Transverse colon (tissue), 4 donors: ENCODE results near the gene SSBP2. TPM values are rescaled to one million over a fixed set of nuclear protein-coding genes. Genes with fewer than 3 reads are reported as not detected.

Experiments used
- DNase-seq: peaks from one replicate; pipeline ENCODE4 v3.0.0-alpha.2; 2019
- H3K27ac ChIP-seq, 4 donors: fragments of 200-600 bp; sonication (generic); 2 replicates each; pipeline ENCODE4 v1.5.1; 2016 to 2018; ENCODE audit warnings: inconsistent platforms in 4 of 4
- H3K27me3 ChIP-seq: fragments of 200-600 bp; sonication (generic); 2 replicates; pipeline ENCODE4 v1.5.1; 2017; ENCODE audit warnings: inconsistent platforms
- H3K36me3 ChIP-seq, 4 donors: fragments of 200-600 bp; sonication (generic); 2 replicates each; pipeline ENCODE4 v1.5.1; 2017 to 2019; ENCODE audit warnings: inconsistent platforms in 4 of 4
- H3K4me1 ChIP-seq, 4 donors: fragments of 200-600 bp; sonication (generic); 2 replicates each; pipeline ENCODE4 v1.5.1; 2017 to 2020; ENCODE audit warnings: inconsistent platforms in 4 of 4
- H3K4me3 ChIP-seq, 4 donors: fragments of 200-600 bp; sonication (generic); 1 replicate in 1 of 4; 2 replicates in 3 of 4; pipeline versions ENCODE4 v1.5.1 to v1.6.1; 2017 to 2019; ENCODE audit warnings: inconsistent platforms in 4 of 4
- H3K9me3 ChIP-seq, 2 donors: fragments of 200-600 bp; sonication (generic); 2 replicates each; pipeline ENCODE4 v1.5.1; 2017 to 2019; ENCODE audit warnings: inconsistent platforms in 2 of 2
- EP300 ChIP-seq: sonication (generic); formaldehyde crosslinking; IDR thresholded peaks from one replicate; pipeline ENCODE4 v1.6.1; 2017; ENCODE audit warnings: antibody characterized with exemption, low read depth
- POLR2A ChIP-seq: fragments of 450-650 bp; IDR thresholded peaks from one replicate; pipeline ENCODE4 v1.6.1; 2016; ENCODE audit warnings: antibody characterized with exemption, mild to moderate bottlenecking, moderate library complexity
- POLR2AphosphoS5 ChIP-seq, 3 donors: sonication (generic); formaldehyde crosslinking; IDR thresholded peaks; one replicate each; pipeline ENCODE4 v1.6.1; 2016; ENCODE audit warnings: antibody characterized with exemption in 3 of 3
- WGBS, 2 donors: methylation state at CpG; one replicate each; pipeline ENCODE4 v1.1.5; 2018; ENCODE audit warnings: low coverage in 1 of 2; 5-methylcytosine and 5-hydroxymethylcytosine counted together
- in situ Hi-C, 4 donors: fragments of 200-750 bp; cut with MboI; loops; one replicate each; pipeline versions ENCODE4 v1.15.0 to v1.15.1; 2017; ENCODE audit warnings: low sequenced_read_pairs in 3 of 4, low pct_ligation_motif_present in 1 of 4, low pct_unique_long_range_greater_than_20kb in 1 of 4
- intact Hi-C: fragments of 100-400 bp; cut with DNase I; formaldehyde crosslinking; loops from one replicate; pipeline ENCODE4 v1.15.1; 2023; ENCODE audit warnings: low total_unique reads
- total RNA-seq, 4 donors: library from RNA; depleted of rRNA; stranded (reverse); fragments of >200 nt; gene quantifications; one replicate each; pipeline ENCODE4 v1.1.0, GENCODE V29; 2016
- TF ChIP-seq, protein P1 (sequence below), 5 experiments: fragments of 200-600 bp in 3 of 5; fragments of 450-650 bp in 2 of 5; sonication (generic) in 3 of 5; IDR thresholded peaks; 1 replicate in 2 of 5; 2 replicates in 3 of 5; pipeline ENCODE4 v1.5.1; 2016 to 2017; ENCODE audit warnings: antibody characterized with exemption in 5 of 5, inconsistent platforms in 3 of 5, mild to moderate bottlenecking in 2 of 5, moderate library complexity in 1 of 5

SSBP2 gene
- total RNA-seq, 4 donors from 2014 or later: 22.8 to 50.4 (median 34.4) TPM

DNA sequence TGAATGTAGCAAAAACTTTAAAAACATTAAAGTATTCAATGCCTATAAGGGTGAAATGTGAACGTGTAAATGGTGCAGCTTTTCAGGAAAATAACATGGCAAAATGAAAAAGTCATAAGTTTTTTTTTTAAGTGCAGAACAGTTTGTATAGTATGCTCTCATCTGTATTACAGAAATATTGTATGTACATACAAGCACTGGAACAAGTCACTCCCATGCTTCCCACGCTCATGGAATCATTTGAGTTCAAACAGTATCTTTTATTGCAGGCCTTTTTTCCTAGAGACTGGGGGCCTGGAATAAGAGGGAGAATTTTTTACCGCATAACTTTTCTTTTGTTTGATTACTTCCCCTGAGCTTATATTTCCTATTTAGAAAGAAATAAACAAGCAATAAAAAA lies 94.1 kb downstream of the SSBP2 start:
- WGBS, 2 donors: 38 to 47% methylated on average over 3 of the region's 3 CpGs
- H3K4me3 ChIP-seq: no peak overlapping the region
- no peak for DNase-seq
- no peaks in the 10 kb centered on the region for H3K27me3 ChIP-seq
- in situ Hi-C loops (no loop called here), intact Hi-C loops (no loop called here)
- TF ChIP-seq POLR2A: no peak
- no peak for TF ChIP-seq EP300
- no peak for TF ChIP-seq POLR2AphosphoS5 (IDR thresholded peaks at IDR 0.05)
- peak overlapping the region in 2 of 4 donors; percentile 26 to 36 for H3K27ac ChIP-seq
- H3K36me3 ChIP-seq: no peaks in the 10 kb centered on the region
- peaks cover 0 to 21% (median 10%) of the 10 kb centered on the region in 4 donors for H3K4me1 ChIP-seq
- H3K9me3 ChIP-seq: no peaks in the 10 kb centered on the region

DNA sequence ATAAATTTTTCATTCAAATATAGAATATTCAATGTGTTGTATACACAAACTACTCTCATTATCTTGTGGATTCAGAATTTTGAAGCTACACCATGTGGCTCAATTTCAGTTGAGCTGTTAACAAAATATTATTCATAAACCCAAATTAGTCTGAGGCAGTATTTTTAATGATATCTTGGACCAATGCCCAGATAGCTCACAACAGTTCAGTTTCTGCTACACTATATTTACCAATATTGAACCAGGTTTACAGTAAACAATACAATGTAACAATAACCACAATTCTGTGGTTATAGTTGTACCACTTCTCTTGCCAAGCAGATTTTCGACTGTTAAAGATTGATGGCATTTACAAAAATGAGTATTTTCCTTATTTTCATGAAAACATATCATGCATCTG lies 99.9 kb downstream of the SSBP2 start:
- intact Hi-C loops (no loop called here), in situ Hi-C loops (no loop called here)
- DNase-seq: no peak
- Histone ChIP-seq H3K27ac (no peak overlapping the region), H3K4me1 (peaks cover 0 to 3% (median under 1%) of the 10 kb centered on the region in 4 donors), H3K36me3 (no peaks in the 10 kb centered on the region), H3K27me3 (no peaks in the 10 kb centered on the region), H3K4me3 (no peak overlapping the region), H3K9me3 (no peaks in the 10 kb centered on the region)
- TF ChIP-seq POLR2A (no peak), EP300 (no peak), POLR2AphosphoS5 (IDR thresholded peaks at IDR 0.05) (no peak)
- TF ChIP-seq, protein P1, sequence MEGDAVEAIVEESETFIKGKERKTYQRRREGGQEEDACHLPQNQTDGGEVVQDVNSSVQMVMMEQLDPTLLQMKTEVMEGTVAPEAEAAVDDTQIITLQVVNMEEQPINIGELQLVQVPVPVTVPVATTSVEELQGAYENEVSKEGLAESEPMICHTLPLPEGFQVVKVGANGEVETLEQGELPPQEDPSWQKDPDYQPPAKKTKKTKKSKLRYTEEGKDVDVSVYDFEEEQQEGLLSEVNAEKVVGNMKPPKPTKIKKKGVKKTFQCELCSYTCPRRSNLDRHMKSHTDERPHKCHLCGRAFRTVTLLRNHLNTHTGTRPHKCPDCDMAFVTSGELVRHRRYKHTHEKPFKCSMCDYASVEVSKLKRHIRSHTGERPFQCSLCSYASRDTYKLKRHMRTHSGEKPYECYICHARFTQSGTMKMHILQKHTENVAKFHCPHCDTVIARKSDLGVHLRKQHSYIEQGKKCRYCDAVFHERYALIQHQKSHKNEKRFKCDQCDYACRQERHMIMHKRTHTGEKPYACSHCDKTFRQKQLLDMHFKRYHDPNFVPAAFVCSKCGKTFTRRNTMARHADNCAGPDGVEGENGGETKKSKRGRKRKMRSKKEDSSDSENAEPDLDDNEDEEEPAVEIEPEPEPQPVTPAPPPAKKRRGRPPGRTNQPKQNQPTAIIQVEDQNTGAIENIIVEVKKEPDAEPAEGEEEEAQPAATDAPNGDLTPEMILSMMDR (IDR thresholded peaks at IDR 0.05): no peak
- WGBS, 2 donors: 76 to 80% methylated on average over 1 of the region's 1 CpG

DNA sequence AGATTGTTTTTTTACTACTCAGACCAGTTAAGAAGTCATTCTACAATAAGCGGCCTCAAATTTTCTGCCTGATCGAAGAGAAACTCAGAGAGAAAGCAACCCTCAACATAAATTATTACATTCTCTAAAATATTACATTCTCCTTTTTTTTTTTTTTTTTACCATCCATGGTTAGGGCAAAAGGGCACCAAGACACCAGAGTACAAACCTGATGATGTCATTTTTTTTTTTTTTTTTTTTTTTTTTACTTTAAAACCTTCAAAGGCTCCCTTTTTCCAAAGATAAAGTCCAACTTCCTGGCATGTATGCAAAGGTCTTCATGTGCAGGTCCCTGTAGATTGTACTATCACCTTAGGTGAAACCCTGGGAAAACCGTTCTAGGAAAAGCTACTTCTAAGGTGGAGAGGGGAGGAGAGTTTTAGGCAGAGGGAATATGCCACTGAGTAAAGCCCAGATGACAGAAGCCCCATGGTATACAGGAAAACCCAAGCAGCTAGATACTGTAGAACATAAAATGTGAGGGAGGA lies 104.4 kb downstream of the SSBP2 start:
- no peak overlapping the region for H3K4me3 ChIP-seq
- no peak for DNase-seq
- H3K27ac ChIP-seq: no peak overlapping the region
- in situ Hi-C loops (no loop called here), intact Hi-C loops (no loop called here)
- TF ChIP-seq, protein P1 (IDR thresholded peaks at IDR 0.05): no peak
- TF ChIP-seq POLR2A (no peak), POLR2AphosphoS5 (IDR thresholded peaks at IDR 0.05) (no peak), EP300 (no peak)
- no peaks in the 10 kb centered on the region for H3K36me3 ChIP-seq
- WGBS, 2 donors: 88 to 98% methylated on average over 3 of the region's 3 CpGs
- peaks cover 0 to 3% (median 0%) of the 10 kb centered on the region in 4 donors for H3K4me1 ChIP-seq
- H3K27me3 ChIP-seq: no peaks in the 10 kb centered on the region
- H3K9me3 ChIP-seq: no peaks in the 10 kb centered on the region

DNA sequence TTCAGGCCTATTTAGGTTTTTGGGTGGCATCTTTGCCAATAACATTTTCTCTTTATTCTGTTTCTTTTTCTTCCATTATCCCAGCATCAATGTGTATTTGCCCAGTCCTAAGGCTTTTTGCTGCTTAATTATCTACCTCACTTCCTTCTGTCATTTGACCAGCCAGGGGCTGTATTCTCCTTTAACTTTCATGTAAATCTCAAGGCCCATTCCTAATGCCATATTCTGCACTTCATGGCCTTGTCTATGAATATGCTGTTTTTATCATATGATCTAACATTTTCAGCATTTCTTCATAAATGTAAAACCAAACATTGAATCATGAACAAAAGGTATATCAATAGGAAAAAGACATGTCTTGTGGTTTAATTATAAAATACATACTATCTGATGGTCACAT lies 108.7 kb downstream of the SSBP2 start:
- no peak for TF ChIP-seq POLR2A
- TF ChIP-seq EP300: no peak
- TF ChIP-seq, protein P1 (IDR thresholded peaks at IDR 0.05): no peak
- TF ChIP-seq POLR2AphosphoS5 (IDR thresholded peaks at IDR 0.05): no peak
- Histone ChIP-seq H3K4me3 (no peak overlapping the region), H3K9me3 (no peaks in the 10 kb centered on the region), H3K36me3 (no peaks in the 10 kb centered on the region), H3K27me3 (no peaks in the 10 kb centered on the region), H3K27ac (no peak overlapping the region), H3K4me1 (peaks cover 0 to 8% (median 0%) of the 10 kb centered on the region in 4 donors)
- intact Hi-C loops: no loop called here
- in situ Hi-C loops: no loop called here
- no peak for DNase-seq

DNA sequence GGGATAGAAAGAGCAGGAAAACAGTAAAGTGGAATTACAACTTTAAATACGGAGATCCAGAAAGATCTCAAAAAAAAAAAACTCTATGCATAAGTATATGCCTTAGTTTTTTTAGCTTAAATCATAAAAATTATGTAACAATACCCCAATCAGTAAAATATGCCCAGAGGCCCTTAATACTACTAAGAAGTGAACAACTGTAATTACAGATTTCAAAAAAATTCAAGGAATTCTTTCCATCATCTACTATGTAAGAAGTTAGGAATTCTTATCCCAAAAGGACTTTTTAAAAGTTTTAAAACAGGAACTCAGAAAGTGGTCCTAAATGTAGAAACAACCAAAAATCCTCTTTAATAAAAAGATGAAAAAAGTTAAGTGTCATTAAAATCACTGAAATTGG lies 111.3 kb downstream of the SSBP2 start:
- in situ Hi-C loops: no loop called here
- Histone ChIP-seq H3K27ac (no peak overlapping the region), H3K36me3 (no peaks in the 10 kb centered on the region), H3K9me3 (no peaks in the 10 kb centered on the region), H3K4me1 (peaks cover 0 to 8% (median 0%) of the 10 kb centered on the region in 4 donors), H3K27me3 (no peaks in the 10 kb centered on the region), H3K4me3 (no peak overlapping the region)
- intact Hi-C loops: no loop called here
- WGBS, 2 donors: 82 to 91% methylated on average over 1 of the region's 1 CpG
- no peak for DNase-seq
- TF ChIP-seq, protein P1 (IDR thresholded peaks at IDR 0.05): no peak
- TF ChIP-seq POLR2A: no peak
- TF ChIP-seq EP300: no peak
- no peak for TF ChIP-seq POLR2AphosphoS5 (IDR thresholded peaks at IDR 0.05)
